DND-41 (cell line): ENCODE results near the gene PHACTR1.

Experiments
- EZH2 ChIP-seq: IDR thresholded peaks from 3 replicates; pipeline ENCODE4 v1.6.1; 2012; ENCODE audit warnings: borderline replicate concordance, low read depth, mild to moderate bottlenecking, moderate library complexity, low read length, inconsistent platforms; ENCODE audit not compliant: severe bottlenecking
- TF ChIP-seq, protein P1 (sequence below): IDR thresholded peaks from 2 replicates; pipeline ENCODE4 v1.5.1; 2012; ENCODE audit warnings: borderline replicate concordance, low read length, moderate library complexity, mild to moderate bottlenecking; ENCODE audit not compliant: poor library complexity, severe bottlenecking; ENCODE audit errors: extremely low read depth

DNA sequence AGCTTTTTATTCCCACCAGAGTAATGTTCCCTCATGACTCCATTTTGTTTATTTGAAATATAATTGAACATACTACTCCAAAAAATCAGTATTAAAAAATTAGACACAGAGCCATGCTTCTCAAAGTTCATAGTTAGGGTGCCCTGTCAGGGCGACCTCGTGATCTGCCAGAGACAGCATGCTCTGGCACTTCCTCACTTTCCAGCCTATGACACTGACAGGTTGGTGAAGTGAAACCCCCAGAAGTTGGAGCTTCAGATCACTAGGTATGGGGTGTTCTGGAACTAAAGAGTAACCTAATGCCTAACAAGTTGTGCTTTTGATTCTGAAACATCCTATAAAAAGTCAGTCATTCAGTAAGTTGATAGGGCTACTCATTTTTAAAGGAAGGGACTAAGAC, 518.8 kb downstream of the PHACTR1 start:
- TF ChIP-seq, protein P1, sequence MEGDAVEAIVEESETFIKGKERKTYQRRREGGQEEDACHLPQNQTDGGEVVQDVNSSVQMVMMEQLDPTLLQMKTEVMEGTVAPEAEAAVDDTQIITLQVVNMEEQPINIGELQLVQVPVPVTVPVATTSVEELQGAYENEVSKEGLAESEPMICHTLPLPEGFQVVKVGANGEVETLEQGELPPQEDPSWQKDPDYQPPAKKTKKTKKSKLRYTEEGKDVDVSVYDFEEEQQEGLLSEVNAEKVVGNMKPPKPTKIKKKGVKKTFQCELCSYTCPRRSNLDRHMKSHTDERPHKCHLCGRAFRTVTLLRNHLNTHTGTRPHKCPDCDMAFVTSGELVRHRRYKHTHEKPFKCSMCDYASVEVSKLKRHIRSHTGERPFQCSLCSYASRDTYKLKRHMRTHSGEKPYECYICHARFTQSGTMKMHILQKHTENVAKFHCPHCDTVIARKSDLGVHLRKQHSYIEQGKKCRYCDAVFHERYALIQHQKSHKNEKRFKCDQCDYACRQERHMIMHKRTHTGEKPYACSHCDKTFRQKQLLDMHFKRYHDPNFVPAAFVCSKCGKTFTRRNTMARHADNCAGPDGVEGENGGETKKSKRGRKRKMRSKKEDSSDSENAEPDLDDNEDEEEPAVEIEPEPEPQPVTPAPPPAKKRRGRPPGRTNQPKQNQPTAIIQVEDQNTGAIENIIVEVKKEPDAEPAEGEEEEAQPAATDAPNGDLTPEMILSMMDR, result no peak
- no peak for TF ChIP-seq EZH2
